Neural progenitor cell (in vitro differentiated cells): ENCODE data around the gene RPS6KA2. TPM values are rescaled to one million over a fixed set of nuclear protein-coding genes. Genes with fewer than 3 reads are reported as not detected.

Experiments
- DNase-seq: peaks from one replicate; pipeline ENCODE4 v3.0.0-alpha.2; 2016; ENCODE audit warnings: low spot score
- H2AFZ ChIP-seq: fragments of 200-600 bp; sonication (generic); replicated peaks from 2 replicates; pipeline ENCODE4 v1.6.1; 2016; ENCODE audit warnings: antibody characterized with exemption
- H3F3A ChIP-seq: fragments of 200-600 bp; sonication (generic); 2 replicates; pipeline ENCODE4 v1.6.1; 2016; ENCODE audit warnings: antibody characterized with exemption, low read depth
- H3K27ac ChIP-seq: fragments of 200-600 bp; sonication (generic); 2 replicates; pipeline ENCODE4 v1.5.1; 2016; ENCODE audit warnings: mild to moderate bottlenecking
- H3K27me3 ChIP-seq: fragments of 200-600 bp; sonication (generic); 2 replicates; pipeline ENCODE4 v1.6.1; 2016; ENCODE audit warnings: mild to moderate bottlenecking, moderate library complexity
- H3K36me3 ChIP-seq: fragments of 200-600 bp; sonication (generic); 2 replicates; pipeline ENCODE4 v1.5.1; 2016
- H3K4me1 ChIP-seq: fragments of 200-600 bp; sonication (generic); 2 replicates; pipeline ENCODE4 v1.6.1; 2016; ENCODE audit warnings: mixed run types
- H3K4me2 ChIP-seq: fragments of 200-600 bp; sonication (generic); 2 replicates; pipeline ENCODE4 v1.6.1; 2016
- H3K4me3 ChIP-seq: fragments of 200-600 bp; sonication (generic); 2 replicates; pipeline ENCODE4 v1.5.1; 2016
- H3K79me2 ChIP-seq: fragments of 200-600 bp; sonication (generic); 2 replicates; pipeline ENCODE4 v1.6.1; 2016; ENCODE audit warnings: low read depth
- H3K9ac ChIP-seq: fragments of 200-600 bp; sonication (generic); 2 replicates; pipeline ENCODE4 v1.6.1; 2016
- H3K9me3 ChIP-seq: fragments of 200-600 bp; sonication (generic); 2 replicates; pipeline ENCODE4 v1.5.1; 2016; ENCODE audit warnings: low read depth
- H4K20me1 ChIP-seq: fragments of 200-600 bp; sonication (generic); 2 replicates; pipeline ENCODE4 v1.6.1; 2016; ENCODE audit warnings: low read depth
- H3K27ac Mint-ChIP-seq: 3 replicates; pipeline ENCODE4 v1.8.0; 2021; ENCODE audit warnings: mixed read lengths
- H3K27me3 Mint-ChIP-seq: 2 replicates; pipeline ENCODE4 v1.8.0; 2022; ENCODE audit warnings: low read depth, mild to moderate bottlenecking, inconsistent platforms, moderate library complexity, mixed read lengths; ENCODE audit not compliant: insufficient read depth
- H3K36me3 Mint-ChIP-seq: 3 replicates; pipeline ENCODE4 v1.8.0; 2021; ENCODE audit warnings: mixed read lengths
- H3K4me1 Mint-ChIP-seq: 3 replicates; pipeline ENCODE4 v1.8.0; 2021; ENCODE audit warnings: mixed read lengths
- H3K4me3 Mint-ChIP-seq: 3 replicates; pipeline ENCODE4 v1.8.0; 2021; ENCODE audit warnings: mild to moderate bottlenecking, moderate library complexity, mixed read lengths
- H3K9me3 Mint-ChIP-seq: 3 replicates; pipeline ENCODE4 v1.8.0; 2020; ENCODE audit warnings: mixed read lengths
- CTCF ChIP-seq: fragments of 200-600 bp; sonication (generic); IDR thresholded peaks from 2 replicates; pipeline ENCODE4 v1.5.1; 2017; ENCODE audit warnings: antibody characterized with exemption, mild to moderate bottlenecking
- EZH2 ChIP-seq: fragments of 200-600 bp; sonication (generic); IDR thresholded peaks from 2 replicates; pipeline ENCODE4 v1.6.1; 2017; ENCODE audit warnings: antibody characterized with exemption, mild to moderate bottlenecking, moderate library complexity
- EZH2phosphoT487 ChIP-seq: fragments of 200-600 bp; sonication (generic); IDR thresholded peaks from 2 replicates; pipeline ENCODE4 v1.6.1; 2017; ENCODE audit warnings: antibody characterized with exemption
- total RNA-seq: library from RNA; depleted of rRNA; stranded (reverse); fragments of >200 nt; gene quantifications from 2 replicates; pipeline ENCODE4 v1.2.3, GENCODE V29; 2015; ENCODE audit warnings: low replicate concordance

The RPS6KA2 gene
- total RNA-seq, 1 donor from 2014 or later: 8.2 TPM

DNA sequence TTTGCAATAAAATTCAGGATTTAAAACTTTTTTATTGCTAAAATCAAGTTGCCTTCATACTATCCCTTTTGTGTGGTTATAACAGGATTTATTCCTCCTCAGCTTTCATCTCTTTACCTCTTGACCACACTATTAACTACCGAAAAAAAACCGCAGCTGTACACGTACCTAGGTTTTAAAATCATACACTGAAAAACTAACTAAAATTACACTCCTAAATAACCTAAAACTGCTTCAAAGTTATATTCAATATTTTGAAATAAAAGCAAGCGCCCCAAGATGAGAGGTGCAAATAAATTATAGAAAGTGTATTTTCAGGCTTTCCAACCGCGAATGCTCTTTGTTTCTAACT lies 245.7 kb downstream of the RPS6KA2 start:
- Mint-ChIP-seq H3K4me3 (peak overlapping the region; percentile 92), H3K27ac (no peak overlapping the region), H3K9me3 (no peaks in the 10 kb centered on the region), H3K4me1 (peaks cover 10% of the 10 kb centered on the region), H3K36me3 (no peaks in the 10 kb centered on the region), H3K27me3 (peaks cover 2% of the 10 kb centered on the region)
- peak overlapping the region; percentile 72 for H3K4me3 ChIP-seq
- peaks cover 11% of the 10 kb centered on the region for H3F3A ChIP-seq
- no peaks in the 10 kb centered on the region for H3K4me1 ChIP-seq
- no peak overlapping the region for H3K9ac ChIP-seq
- DNase-seq: no peak
- no peaks in the 10 kb centered on the region for H3K9me3 ChIP-seq
- H3K79me2 ChIP-seq: no peaks in the 10 kb centered on the region
- peak overlapping the region; percentile 96 for H3K4me2 ChIP-seq
- H3K36me3 ChIP-seq: no peaks in the 10 kb centered on the region
- TF ChIP-seq EZH2phosphoT487: no peak
- TF ChIP-seq CTCF: no peak
- no peak for TF ChIP-seq EZH2
- H3K27me3 ChIP-seq: peaks cover 12% of the 10 kb centered on the region
- H2AFZ ChIP-seq: peak overlapping the region; percentile 52
- no peaks in the 10 kb centered on the region for H4K20me1 ChIP-seq
- H3K27ac ChIP-seq: no peak overlapping the region

GRCh38 chr6:166379800-166380199 lies 247.3 kb downstream of the RPS6KA2 start:
- H3K9ac ChIP-seq: no peak overlapping the region
- H3K4me3 ChIP-seq: no peak overlapping the region
- H3K9me3 ChIP-seq: no peaks in the 10 kb centered on the region
- H3K27me3 ChIP-seq: peaks cover 12% of the 10 kb centered on the region
- no peak overlapping the region for H3K4me2 ChIP-seq
- no peak overlapping the region for H3K27ac ChIP-seq
- no peak for DNase-seq
- peaks cover 11% of the 10 kb centered on the region for H3F3A ChIP-seq
- Mint-ChIP-seq H3K36me3 (no peaks in the 10 kb centered on the region), H3K27ac (no peak overlapping the region), H3K9me3 (no peaks in the 10 kb centered on the region), H3K27me3 (peaks cover 2% of the 10 kb centered on the region), H3K4me3 (no peak overlapping the region), H3K4me1 (peaks cover 10% of the 10 kb centered on the region)
- H4K20me1 ChIP-seq: no peaks in the 10 kb centered on the region
- TF ChIP-seq CTCF: no peak
- no peak for TF ChIP-seq EZH2phosphoT487
- no peak for TF ChIP-seq EZH2
- H3K4me1 ChIP-seq: no peaks in the 10 kb centered on the region
- H3K36me3 ChIP-seq: no peaks in the 10 kb centered on the region
- H3K79me2 ChIP-seq: no peaks in the 10 kb centered on the region
- H2AFZ ChIP-seq: no peak overlapping the region

DNA sequence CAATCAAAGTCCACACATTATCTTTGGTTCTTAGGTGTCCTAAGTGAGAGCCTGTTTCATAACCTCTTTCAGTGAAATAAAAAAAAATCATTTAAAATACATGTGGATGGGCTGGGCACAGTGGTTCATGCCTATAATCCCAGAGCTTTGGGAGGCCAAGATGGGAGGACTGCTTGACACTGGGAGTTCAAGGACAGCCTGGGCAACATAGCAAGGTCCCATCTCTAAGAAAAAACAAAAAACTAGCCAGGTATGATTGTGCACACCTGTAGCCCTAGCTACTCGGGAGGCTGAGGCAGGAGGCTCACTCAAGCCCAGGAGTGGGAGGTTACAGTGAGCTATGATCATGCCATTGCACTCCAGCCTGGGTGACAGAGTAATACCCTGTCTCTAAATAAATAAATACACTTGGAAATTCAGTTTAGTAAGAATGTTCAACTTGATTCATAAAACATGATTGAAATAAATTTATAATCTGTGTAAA lies 247.9 kb downstream of the RPS6KA2 start:
- Histone ChIP-seq H3K4me3 (no peak overlapping the region), H3K9ac (no peak overlapping the region), H3K9me3 (no peaks in the 10 kb centered on the region), H3K4me2 (no peak overlapping the region), H3K27me3 (peaks cover 12% of the 10 kb centered on the region), H3K79me2 (no peaks in the 10 kb centered on the region), H2AFZ (no peak overlapping the region), H3K4me1 (no peaks in the 10 kb centered on the region), H3K36me3 (no peaks in the 10 kb centered on the region), H3F3A (peaks cover 9% of the 10 kb centered on the region), H4K20me1 (no peaks in the 10 kb centered on the region), H3K27ac (no peak overlapping the region)
- no peak overlapping the region for H3K4me3 Mint-ChIP-seq
- H3K9me3 Mint-ChIP-seq: no peaks in the 10 kb centered on the region
- peaks cover 9% of the 10 kb centered on the region for H3K4me1 Mint-ChIP-seq
- DNase-seq: no peak
- peaks cover 2% of the 10 kb centered on the region for H3K27me3 Mint-ChIP-seq
- no peak for TF ChIP-seq EZH2phosphoT487
- no peak for TF ChIP-seq CTCF
- TF ChIP-seq EZH2: no peak
- H3K27ac Mint-ChIP-seq: no peak overlapping the region
- no peaks in the 10 kb centered on the region for H3K36me3 Mint-ChIP-seq
